Measurements from ENCODE around the gene ENDOV. TPM values are rescaled to one million over a fixed set of nuclear protein-coding genes. Genes with fewer than 3 reads are reported as not detected.

ENDOV gene
- total and polyA plus RNA-seq, 2 donors from 2014 or later = 20.3 to 28.0 TPM

DNA sequence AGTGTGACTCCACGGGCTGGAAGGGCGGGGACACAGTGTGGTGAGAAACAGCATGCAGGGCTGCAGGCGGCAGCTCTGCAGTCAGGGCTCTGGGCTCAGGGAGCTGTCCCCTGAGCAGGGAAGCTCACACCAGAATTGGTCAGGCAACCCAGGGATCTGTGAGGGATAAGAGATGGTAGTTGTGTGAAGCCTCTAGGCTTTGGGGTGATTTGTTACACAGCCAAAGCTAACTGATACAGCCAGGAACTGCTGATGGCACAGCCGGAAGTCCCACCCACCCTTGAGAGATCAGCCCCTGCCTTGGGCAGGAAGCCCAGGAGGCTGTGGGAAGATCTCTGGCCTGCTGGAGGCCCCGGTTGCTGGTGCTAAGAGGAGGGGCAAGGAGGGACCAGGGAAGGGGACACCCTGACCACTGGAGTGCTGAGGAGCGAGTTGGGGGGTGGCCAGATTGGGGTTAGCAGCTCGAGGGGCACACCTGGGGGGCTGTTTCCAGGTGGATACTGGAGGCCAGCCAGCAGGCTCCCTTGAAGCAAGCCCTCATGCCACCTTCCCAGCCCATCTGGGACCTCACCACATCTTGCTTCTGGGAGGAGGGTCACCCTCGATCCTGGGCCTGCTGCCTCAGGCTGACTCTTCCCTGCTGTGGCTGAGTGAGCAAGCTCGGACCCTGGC, 36.3 kb downstream of the ENDOV start:
- no peak for FAIRE-seq
- Histone ChIP-seq H3K4me3 (ENCODE audit: low read length in 3 of 3) (no peak overlapping the region), H3K27me3 (ENCODE audit: control insufficient read depth, insufficient read depth, low read length) (no peaks in the 10 kb centered on the region), H3K27ac (ENCODE audit: low read depth in 2 of 2, low read length in 2 of 2) (no peak overlapping the region), H3K9me3 (ENCODE audit: control insufficient read depth in 2 of 3, insufficient read depth in 1 of 3, low read length in 3 of 3) (no peaks in the 10 kb centered on the region), H3K36me3 (ENCODE audit: control insufficient read depth in 2 of 3, insufficient read depth in 3 of 3, low read length in 3 of 3) (no peaks in the 10 kb centered on the region), H3K4me1 (ENCODE audit: control insufficient read depth in 2 of 3, insufficient read depth in 2 of 3, low read depth in 1 of 3, low read length in 3 of 3) (peaks cover 0 to 8% (median 0%) of the 10 kb centered on the region in 3 donors), H3K9ac (ENCODE audit: low read length in 3 of 3) (no peak overlapping the region)
- TF ChIP-seq, protein P1, sequence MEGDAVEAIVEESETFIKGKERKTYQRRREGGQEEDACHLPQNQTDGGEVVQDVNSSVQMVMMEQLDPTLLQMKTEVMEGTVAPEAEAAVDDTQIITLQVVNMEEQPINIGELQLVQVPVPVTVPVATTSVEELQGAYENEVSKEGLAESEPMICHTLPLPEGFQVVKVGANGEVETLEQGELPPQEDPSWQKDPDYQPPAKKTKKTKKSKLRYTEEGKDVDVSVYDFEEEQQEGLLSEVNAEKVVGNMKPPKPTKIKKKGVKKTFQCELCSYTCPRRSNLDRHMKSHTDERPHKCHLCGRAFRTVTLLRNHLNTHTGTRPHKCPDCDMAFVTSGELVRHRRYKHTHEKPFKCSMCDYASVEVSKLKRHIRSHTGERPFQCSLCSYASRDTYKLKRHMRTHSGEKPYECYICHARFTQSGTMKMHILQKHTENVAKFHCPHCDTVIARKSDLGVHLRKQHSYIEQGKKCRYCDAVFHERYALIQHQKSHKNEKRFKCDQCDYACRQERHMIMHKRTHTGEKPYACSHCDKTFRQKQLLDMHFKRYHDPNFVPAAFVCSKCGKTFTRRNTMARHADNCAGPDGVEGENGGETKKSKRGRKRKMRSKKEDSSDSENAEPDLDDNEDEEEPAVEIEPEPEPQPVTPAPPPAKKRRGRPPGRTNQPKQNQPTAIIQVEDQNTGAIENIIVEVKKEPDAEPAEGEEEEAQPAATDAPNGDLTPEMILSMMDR (IDR thresholded peaks at IDR 0.05; ENCODE audit: borderline replicate concordance, extremely low read depth, insufficient read depth) = no peak
- DNase-seq = no peak
- intact Hi-C loops (cut with DNase I) = no loop called here

- no peak for FAIRE-seq
Observed at GRCh38 chr17:80452173-80452915, 37.4 kb downstream of the ENDOV start.

GRCh38 chr17:80453126-80453997, 38.4 kb downstream of the ENDOV start:
- H3K4me3 ChIP-seq (ENCODE audit: low read length in 3 of 3) = peak overlapping the region in 2 of 3 donors; percentile 74 to 82
- H3K36me3 ChIP-seq (ENCODE audit: control insufficient read depth in 2 of 3, insufficient read depth in 3 of 3, low read length in 3 of 3) = no peaks in the 10 kb centered on the region
- FAIRE-seq = no peak
- H3K4me1 ChIP-seq (ENCODE audit: control insufficient read depth in 2 of 3, insufficient read depth in 2 of 3, low read depth in 1 of 3, low read length in 3 of 3) = peaks cover 0 to 11% (median 0%) of the 10 kb centered on the region in 3 donors
- H3K9ac ChIP-seq (ENCODE audit: low read length in 3 of 3) = no peak overlapping the region
- no peak for DNase-seq
- intact Hi-C loops (cut with DNase I) = no loop called here
- no peaks in the 10 kb centered on the region for H3K27me3 ChIP-seq (ENCODE audit: control insufficient read depth, insufficient read depth, low read length)
- TF ChIP-seq, protein P1 (IDR thresholded peaks at IDR 0.05; ENCODE audit: borderline replicate concordance, extremely low read depth, insufficient read depth) = no peak
- H3K27ac ChIP-seq (ENCODE audit: low read depth in 2 of 2, low read length in 2 of 2) = no peak overlapping the region
- H3K9me3 ChIP-seq (ENCODE audit: control insufficient read depth in 2 of 3, insufficient read depth in 1 of 3, low read length in 3 of 3) = no peaks in the 10 kb centered on the region

More at GRCh38 chr17:80452173-80452915, 37.4 kb downstream of the ENDOV start:
- Histone ChIP-seq H3K27me3 (ENCODE audit: control insufficient read depth, insufficient read depth, low read length) (no peaks in the 10 kb centered on the region), H3K4me1 (ENCODE audit: control insufficient read depth in 2 of 3, insufficient read depth in 2 of 3, low read depth in 1 of 3, low read length in 3 of 3) (peaks cover 0 to 11% (median 0%) of the 10 kb centered on the region in 3 donors), H3K9me3 (ENCODE audit: control insufficient read depth in 2 of 3, insufficient read depth in 1 of 3, low read length in 3 of 3) (no peaks in the 10 kb centered on the region), H3K27ac (ENCODE audit: low read depth in 2 of 2, low read length in 2 of 2) (no peak overlapping the region), H3K9ac (ENCODE audit: low read length in 3 of 3) (no peak overlapping the region), H3K36me3 (ENCODE audit: control insufficient read depth in 2 of 3, insufficient read depth in 3 of 3, low read length in 3 of 3) (no peaks in the 10 kb centered on the region), H3K4me3 (ENCODE audit: low read length in 3 of 3) (no peak overlapping the region)
- intact Hi-C loops (cut with DNase I) = no loop called here
- DNase-seq = no peak
- TF ChIP-seq, protein P1 (IDR thresholded peaks at IDR 0.05; ENCODE audit: borderline replicate concordance, extremely low read depth, insufficient read depth) = no peak

All from kidney (tissue), 14 donors.